Right atrium auricular region (tissue), 2 donors: ENCODE measurements around the gene GRIK4. TPM values are rescaled to one million over a fixed set of nuclear protein-coding genes. Genes with fewer than 3 reads are reported as not detected.

Experiments used
- DNase-seq: peaks from one replicate; pipeline ENCODE4 v3.0.0-alpha.2; 2019; ENCODE audit warnings: low spot score
- H3K27ac ChIP-seq, 2 donors: fragments of 200-600 bp; sonication (generic); 1 replicate in 1 of 2; 2 replicates in 1 of 2; pipeline ENCODE4 v1.5.1; 2016 to 2019
- H3K27me3 ChIP-seq, 2 donors: fragments of 200-600 bp; sonication (generic); one replicate each; pipeline versions ENCODE4 v1.5.1 to v1.6.0; 2017 to 2019
- H3K36me3 ChIP-seq: fragments of 200-600 bp; sonication (generic); one replicate; pipeline ENCODE4 v1.5.1; 2016
- H3K4me1 ChIP-seq, 2 donors: fragments of 200-600 bp; sonication (generic); one replicate each; pipeline versions ENCODE4 v1.5.1 to v1.6.0; 2017 to 2019
- H3K4me3 ChIP-seq, 2 donors: fragments of 200-600 bp; sonication (generic); 1 replicate in 1 of 2; 2 replicates in 1 of 2; pipeline ENCODE4 v1.5.1; 2017 to 2019; ENCODE audit warnings: mild to moderate bottlenecking in 1 of 2, moderate library complexity in 1 of 2
- H3K9me3 ChIP-seq, 2 donors: fragments of 200-600 bp; sonication (generic); one replicate each; pipeline ENCODE4 v1.5.1; 2019
- total RNA-seq, 2 donors: library from RNA; depleted of rRNA; stranded (reverse); fragments of >200 nt; gene quantifications; one replicate each; pipeline ENCODE4 v1.1.0, GENCODE V29; 2016
- TF ChIP-seq, protein P1 (sequence below), 2 donors: fragments of 200-600 bp; sonication (generic); IDR thresholded peaks; one replicate each; pipeline ENCODE4 v1.5.1; 2019; ENCODE audit warnings: antibody characterized with exemption in 2 of 2

GRIK4 gene
- total RNA-seq, 2 donors from 2014 or later, result 0.04 to 0.30 TPM

DNA sequence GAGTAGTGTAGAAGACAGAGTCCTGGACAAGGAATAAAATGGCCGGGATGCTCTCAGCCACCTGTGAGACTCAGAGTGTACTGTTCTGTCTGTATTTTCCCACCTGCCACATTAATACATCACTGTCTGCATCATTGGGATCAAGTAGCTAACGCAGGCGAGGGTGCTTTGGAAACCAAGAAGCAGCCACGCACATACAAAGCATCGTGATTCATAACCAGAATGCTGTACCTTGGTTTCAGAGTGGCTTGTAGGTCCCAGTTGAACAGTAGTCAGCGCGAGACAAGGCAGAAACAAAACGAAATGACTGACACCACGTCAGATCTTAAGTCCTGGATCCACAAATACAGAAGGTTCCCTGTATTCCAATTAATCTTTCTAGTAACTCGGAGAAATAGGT is 198.3 kb downstream of the GRIK4 start:
- no peak overlapping the region for H3K4me3 ChIP-seq
- H3K4me1 ChIP-seq, result peaks cover 0 to 5% of the 10 kb centered on the region in 2 donors
- peak; percentile 23 for DNase-seq
- no peak overlapping the region for H3K27ac ChIP-seq
- peaks cover 0 to 26% of the 10 kb centered on the region in 2 donors for H3K9me3 ChIP-seq
- TF ChIP-seq, protein P1, sequence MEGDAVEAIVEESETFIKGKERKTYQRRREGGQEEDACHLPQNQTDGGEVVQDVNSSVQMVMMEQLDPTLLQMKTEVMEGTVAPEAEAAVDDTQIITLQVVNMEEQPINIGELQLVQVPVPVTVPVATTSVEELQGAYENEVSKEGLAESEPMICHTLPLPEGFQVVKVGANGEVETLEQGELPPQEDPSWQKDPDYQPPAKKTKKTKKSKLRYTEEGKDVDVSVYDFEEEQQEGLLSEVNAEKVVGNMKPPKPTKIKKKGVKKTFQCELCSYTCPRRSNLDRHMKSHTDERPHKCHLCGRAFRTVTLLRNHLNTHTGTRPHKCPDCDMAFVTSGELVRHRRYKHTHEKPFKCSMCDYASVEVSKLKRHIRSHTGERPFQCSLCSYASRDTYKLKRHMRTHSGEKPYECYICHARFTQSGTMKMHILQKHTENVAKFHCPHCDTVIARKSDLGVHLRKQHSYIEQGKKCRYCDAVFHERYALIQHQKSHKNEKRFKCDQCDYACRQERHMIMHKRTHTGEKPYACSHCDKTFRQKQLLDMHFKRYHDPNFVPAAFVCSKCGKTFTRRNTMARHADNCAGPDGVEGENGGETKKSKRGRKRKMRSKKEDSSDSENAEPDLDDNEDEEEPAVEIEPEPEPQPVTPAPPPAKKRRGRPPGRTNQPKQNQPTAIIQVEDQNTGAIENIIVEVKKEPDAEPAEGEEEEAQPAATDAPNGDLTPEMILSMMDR (IDR thresholded peaks at IDR 0.05), result no peak
- H3K36me3 ChIP-seq, result no peaks in the 10 kb centered on the region
- H3K27me3 ChIP-seq, result no peaks in the 10 kb centered on the region

DNA sequence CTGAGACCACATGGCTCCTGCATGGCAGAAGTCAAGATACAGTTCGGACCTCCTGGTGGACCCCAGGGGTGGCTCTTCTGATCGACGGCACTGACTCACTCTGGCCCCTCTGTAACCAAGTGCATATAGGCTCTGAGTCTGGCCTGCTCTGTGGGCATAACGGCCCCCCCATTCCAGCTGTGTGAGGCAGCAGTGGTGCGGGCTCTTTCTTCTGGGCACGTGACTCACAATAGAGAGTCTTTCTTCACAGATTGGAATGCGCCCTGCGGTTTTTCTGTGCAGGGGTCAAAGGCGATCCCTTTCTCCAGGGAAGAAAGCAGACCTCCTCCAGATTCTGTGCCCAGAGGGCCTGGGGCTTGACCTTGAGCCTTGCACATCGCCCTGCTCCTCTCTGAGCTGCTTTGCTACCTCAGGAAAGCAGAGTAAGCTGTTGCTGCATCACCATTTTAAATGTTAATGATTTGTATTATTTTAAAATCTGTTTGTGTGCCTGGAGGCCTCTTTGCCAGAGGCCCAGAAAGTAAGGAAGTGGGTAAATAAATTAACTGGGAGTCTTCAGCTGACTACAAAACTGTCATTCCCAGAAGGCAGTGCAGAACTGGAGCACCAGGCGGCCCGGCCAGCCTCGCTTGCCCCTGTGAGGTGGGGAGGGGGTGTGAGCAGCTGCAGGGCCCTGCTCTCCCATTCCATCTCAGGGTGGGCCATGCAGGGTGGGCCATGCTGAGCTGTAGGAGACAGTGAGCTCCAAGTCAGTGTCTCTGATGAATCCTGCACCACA is 199.0 kb downstream of the GRIK4 start:
- Histone ChIP-seq H3K36me3 (no peaks in the 10 kb centered on the region), H3K27ac (no peak overlapping the region), H3K4me1 (peaks cover 0 to 5% of the 10 kb centered on the region in 2 donors), H3K4me3 (no peak overlapping the region), H3K27me3 (no peaks in the 10 kb centered on the region), H3K9me3 (peaks cover 0 to 18% of the 10 kb centered on the region in 2 donors)
- peak; percentile 66 for DNase-seq
- TF ChIP-seq, protein P1 (IDR thresholded peaks at IDR 0.05), result no peak

DNA sequence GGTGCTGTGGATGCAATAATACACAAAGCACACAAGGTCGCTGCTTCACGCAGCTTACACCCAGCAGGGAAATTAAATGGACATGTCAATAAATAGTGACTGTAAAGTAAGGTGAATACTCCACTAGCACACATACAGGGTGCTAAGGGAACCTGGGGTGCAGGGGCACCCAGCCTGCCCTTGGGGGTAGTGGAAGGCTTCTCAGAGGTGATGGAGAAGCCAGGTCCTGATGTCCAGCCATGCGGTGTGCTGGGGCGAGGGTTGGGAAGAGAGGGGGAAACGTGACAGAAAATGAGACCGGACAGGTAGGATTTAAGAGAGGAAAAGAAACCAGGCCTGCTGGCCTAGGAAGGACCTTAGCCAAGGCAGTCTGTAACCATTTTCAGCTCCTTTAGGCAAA is 200.5 kb downstream of the GRIK4 start:
- peaks cover 0 to 5% of the 10 kb centered on the region in 2 donors for H3K4me1 ChIP-seq
- no peak overlapping the region for H3K4me3 ChIP-seq
- H3K36me3 ChIP-seq, result no peaks in the 10 kb centered on the region
- no peaks in the 10 kb centered on the region for H3K27me3 ChIP-seq
- peaks cover 0 to 12% of the 10 kb centered on the region in 2 donors for H3K9me3 ChIP-seq
- peak; percentile 40 for DNase-seq
- no peak overlapping the region for H3K27ac ChIP-seq
- TF ChIP-seq, protein P1 (IDR thresholded peaks at IDR 0.05), result no peak

DNA sequence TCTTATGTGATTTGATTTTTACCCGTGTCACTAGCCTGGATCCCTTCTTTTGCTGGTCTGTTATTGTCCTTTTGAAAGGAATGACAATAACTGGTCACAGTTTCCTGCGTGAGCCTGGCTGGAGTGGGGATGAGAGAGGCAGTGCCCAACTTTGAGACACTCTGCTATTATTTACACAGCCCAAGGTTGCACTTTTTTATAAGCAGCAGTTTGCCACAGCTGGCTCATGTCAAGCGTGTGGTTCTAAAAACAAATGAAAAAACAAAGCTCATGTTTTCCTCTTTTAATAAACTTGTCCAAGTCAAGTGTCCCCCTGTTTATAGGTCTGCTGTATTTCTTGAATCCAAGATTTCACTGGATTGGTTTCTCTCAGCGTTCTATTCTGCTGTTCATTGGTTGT is 201.3 kb downstream of the GRIK4 start:
- H3K27me3 ChIP-seq, result no peaks in the 10 kb centered on the region
- peaks cover 0 to 5% of the 10 kb centered on the region in 2 donors for H3K4me1 ChIP-seq
- peaks cover 0 to 3% of the 10 kb centered on the region in 2 donors for H3K9me3 ChIP-seq
- DNase-seq, result no peak
- H3K4me3 ChIP-seq, result no peak overlapping the region
- H3K27ac ChIP-seq, result no peak overlapping the region
- no peaks in the 10 kb centered on the region for H3K36me3 ChIP-seq
- TF ChIP-seq, protein P1 (IDR thresholded peaks at IDR 0.05), result no peak

DNA sequence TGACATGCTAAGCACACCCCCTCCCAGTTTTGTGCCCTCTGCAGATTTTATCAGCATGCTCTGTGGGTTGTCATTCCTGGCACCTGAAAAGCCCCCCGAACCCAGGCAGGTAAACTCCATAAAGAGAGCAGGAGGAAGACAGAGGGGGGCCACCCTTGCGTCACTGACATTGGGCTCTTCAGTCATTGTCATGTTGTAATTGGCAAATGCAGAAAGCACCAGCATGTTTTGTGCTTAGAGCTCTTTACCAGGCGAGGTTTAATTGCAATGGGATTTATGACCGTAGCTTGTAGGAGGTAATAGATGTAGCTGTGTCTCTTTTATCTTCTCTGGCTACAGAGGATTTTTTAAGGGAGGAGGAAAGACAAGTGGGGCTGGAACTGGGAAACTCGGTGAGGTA is 201.7 kb downstream of the GRIK4 start:
- DNase-seq, result no peak
- Histone ChIP-seq H3K4me1 (peaks cover 0 to 5% of the 10 kb centered on the region in 2 donors), H3K27me3 (no peaks in the 10 kb centered on the region), H3K9me3 (no peaks in the 10 kb centered on the region), H3K4me3 (no peak overlapping the region), H3K27ac (no peak overlapping the region), H3K36me3 (no peaks in the 10 kb centered on the region)
- TF ChIP-seq, protein P1 (IDR thresholded peaks at IDR 0.05), result no peak
